ENCODE measurements around the gene RPS6KA2.

The RPS6KA2 gene

DNA sequence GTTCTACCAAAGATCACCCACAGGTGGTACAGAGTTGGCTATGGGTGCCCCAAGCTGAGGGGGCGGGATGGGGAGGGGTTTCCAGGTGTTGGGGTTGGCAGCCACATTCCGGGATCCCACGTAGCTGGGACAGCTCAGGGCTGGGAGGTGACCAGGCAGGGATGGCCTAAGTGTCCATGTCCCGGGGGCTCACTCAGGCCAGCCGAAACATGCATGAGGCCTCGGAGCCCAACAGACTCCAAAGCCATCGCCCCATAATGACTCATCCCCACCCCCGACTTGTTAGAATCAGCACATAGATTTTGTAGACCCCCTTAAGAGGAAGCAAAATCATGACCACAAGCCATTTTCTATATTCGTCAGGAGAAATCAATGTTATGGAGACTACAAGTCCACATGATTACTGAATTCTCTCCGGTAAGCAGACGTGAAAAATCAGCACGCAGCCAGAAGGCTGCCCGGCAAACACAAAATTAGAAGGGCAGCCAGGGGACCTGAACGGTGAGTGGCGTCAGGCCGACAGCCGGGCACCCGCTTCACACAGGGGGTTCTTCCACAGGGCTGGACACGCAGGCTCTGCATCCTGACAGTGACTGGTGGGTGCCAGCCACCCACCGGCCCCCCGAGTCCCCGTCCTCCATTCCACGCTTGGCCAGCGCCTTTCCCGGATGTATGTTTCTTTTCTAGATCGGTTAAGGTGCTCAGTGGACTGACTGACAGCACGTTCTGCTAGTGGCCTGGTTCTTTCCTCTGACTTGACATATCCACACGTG is 121.7 kb downstream of the RPS6KA2 start:
- H3K9me3 ChIP-seq (ENCODE audit: control insufficient read depth in 5 of 5, low read length in 5 of 5): no peaks in the 10 kb centered on the region
- H3K27me3 ChIP-seq (ENCODE audit: control insufficient read depth in 5 of 5, insufficient read depth in 4 of 5, low read length in 5 of 5): no peaks in the 10 kb centered on the region
- H3K4me1 ChIP-seq (ENCODE audit: control insufficient read depth in 5 of 5, insufficient read depth in 5 of 5, low read length in 5 of 5): no peaks in the 10 kb centered on the region
- peaks cover 0 to 84% (median 67%) of the 10 kb centered on the region in 5 donors for H3K36me3 ChIP-seq (ENCODE audit: control insufficient read depth in 5 of 5, insufficient read depth in 5 of 5, low read length in 5 of 5)
- no peak overlapping the region for H3K4me3 ChIP-seq (ENCODE audit: low read depth in 1 of 5, low read length in 5 of 5)
- no peak overlapping the region for H3K27ac ChIP-seq (ENCODE audit: low read depth, low read length)
- no peak overlapping the region for H3K9ac ChIP-seq (ENCODE audit: low read length in 5 of 5)

DNA sequence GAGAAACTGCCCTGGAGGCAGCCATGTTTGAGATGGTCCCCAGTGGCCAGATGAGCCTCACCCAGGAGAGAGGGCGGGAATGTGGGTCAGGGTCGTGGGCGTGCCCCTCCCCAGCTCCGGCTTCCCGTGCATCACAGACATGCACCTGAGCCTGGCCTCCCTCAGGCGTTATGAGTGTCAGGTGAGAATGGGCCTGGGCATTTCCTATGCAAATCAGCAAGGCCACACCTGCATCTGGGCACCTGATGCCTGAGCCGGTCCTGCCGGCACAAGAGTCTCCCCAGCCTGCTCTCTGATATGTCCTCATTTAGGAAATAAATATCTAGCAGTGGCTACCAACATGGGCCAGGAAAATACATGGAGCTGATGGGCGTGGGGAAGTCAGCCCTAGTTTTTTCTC is 123.0 kb downstream of the RPS6KA2 start:
- Histone ChIP-seq H3K4me3 (ENCODE audit: low read depth in 1 of 5, low read length in 5 of 5) (no peak overlapping the region), H3K4me1 (ENCODE audit: control insufficient read depth in 5 of 5, insufficient read depth in 5 of 5, low read length in 5 of 5) (no peaks in the 10 kb centered on the region), H3K27ac (ENCODE audit: low read depth, low read length) (no peak overlapping the region), H3K9ac (ENCODE audit: low read length in 5 of 5) (no peak overlapping the region), H3K9me3 (ENCODE audit: control insufficient read depth in 5 of 5, low read length in 5 of 5) (no peaks in the 10 kb centered on the region), H3K27me3 (ENCODE audit: control insufficient read depth in 5 of 5, insufficient read depth in 4 of 5, low read length in 5 of 5) (no peaks in the 10 kb centered on the region), H3K36me3 (ENCODE audit: control insufficient read depth in 5 of 5, insufficient read depth in 5 of 5, low read length in 5 of 5) (peaks cover 0 to 87% (median 64%) of the 10 kb centered on the region in 5 donors)

DNA sequence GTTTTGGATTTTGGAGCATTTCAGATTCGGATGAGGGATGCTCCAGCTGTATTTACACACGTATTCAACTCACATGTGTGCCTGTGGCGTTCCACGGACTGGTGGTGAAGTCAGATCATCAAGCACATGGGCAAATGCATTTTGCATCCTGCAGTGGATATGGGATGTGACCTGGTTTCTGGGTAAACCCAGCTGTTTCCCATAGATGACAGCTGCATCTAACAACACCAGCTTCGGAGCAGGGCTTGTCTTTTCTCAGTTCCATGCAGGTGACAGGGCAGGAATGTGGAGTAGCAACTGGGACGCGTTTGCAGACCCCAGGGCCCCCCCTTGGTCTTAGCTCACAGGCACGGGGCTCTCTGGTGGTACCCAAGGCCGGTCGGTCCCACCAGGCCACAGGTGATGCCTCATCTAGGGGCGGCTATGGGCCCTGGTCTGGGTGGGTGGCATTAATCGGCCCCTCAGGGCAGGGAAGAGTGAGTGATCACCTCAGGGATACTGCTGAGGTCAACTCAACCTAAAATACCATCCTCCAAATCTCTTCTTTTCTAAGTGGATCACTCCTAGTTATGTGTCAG is 123.8 kb downstream of the RPS6KA2 start:
- Histone ChIP-seq H3K27ac (ENCODE audit: low read depth, low read length) (no peak overlapping the region), H3K4me3 (ENCODE audit: low read depth in 1 of 5, low read length in 5 of 5) (no peak overlapping the region), H3K9me3 (ENCODE audit: control insufficient read depth in 5 of 5, low read length in 5 of 5) (no peaks in the 10 kb centered on the region), H3K36me3 (ENCODE audit: control insufficient read depth in 5 of 5, insufficient read depth in 5 of 5, low read length in 5 of 5) (peaks cover 0 to 87% (median 63%) of the 10 kb centered on the region in 5 donors), H3K9ac (ENCODE audit: low read length in 5 of 5) (no peak overlapping the region), H3K27me3 (ENCODE audit: control insufficient read depth in 5 of 5, insufficient read depth in 4 of 5, low read length in 5 of 5) (no peaks in the 10 kb centered on the region), H3K4me1 (ENCODE audit: control insufficient read depth in 5 of 5, insufficient read depth in 5 of 5, low read length in 5 of 5) (no peaks in the 10 kb centered on the region)

DNA sequence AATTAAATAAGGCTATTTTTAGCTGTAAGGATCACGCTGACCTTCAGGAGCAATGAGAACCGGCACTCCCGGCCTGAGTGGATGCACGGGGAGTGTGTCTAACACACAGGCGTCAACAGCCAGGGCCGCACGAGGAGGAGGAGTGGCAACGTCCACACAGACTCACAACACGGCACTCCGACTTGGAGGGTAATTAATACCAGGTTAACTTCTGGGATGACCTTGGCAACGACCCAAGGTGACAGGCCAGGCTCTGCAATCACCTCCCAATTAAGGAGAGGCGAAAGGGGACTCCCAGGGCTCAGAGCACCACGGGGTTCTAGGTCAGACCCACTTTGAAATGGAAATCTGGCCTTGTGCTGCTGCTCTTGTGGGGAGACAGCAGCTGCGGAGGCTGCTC is 124.6 kb downstream of the RPS6KA2 start:
- Histone ChIP-seq H3K9ac (ENCODE audit: low read length in 5 of 5) (no peak overlapping the region), H3K9me3 (ENCODE audit: control insufficient read depth in 5 of 5, low read length in 5 of 5) (no peaks in the 10 kb centered on the region), H3K27ac (ENCODE audit: low read depth, low read length) (no peak overlapping the region), H3K27me3 (ENCODE audit: control insufficient read depth in 5 of 5, insufficient read depth in 4 of 5, low read length in 5 of 5) (no peaks in the 10 kb centered on the region), H3K4me3 (ENCODE audit: low read depth in 1 of 5, low read length in 5 of 5) (no peak overlapping the region), H3K36me3 (ENCODE audit: control insufficient read depth in 5 of 5, insufficient read depth in 5 of 5, low read length in 5 of 5) (peaks cover 0 to 83% (median 62%) of the 10 kb centered on the region in 5 donors), H3K4me1 (ENCODE audit: control insufficient read depth in 5 of 5, insufficient read depth in 5 of 5, low read length in 5 of 5) (no peaks in the 10 kb centered on the region)

DNA sequence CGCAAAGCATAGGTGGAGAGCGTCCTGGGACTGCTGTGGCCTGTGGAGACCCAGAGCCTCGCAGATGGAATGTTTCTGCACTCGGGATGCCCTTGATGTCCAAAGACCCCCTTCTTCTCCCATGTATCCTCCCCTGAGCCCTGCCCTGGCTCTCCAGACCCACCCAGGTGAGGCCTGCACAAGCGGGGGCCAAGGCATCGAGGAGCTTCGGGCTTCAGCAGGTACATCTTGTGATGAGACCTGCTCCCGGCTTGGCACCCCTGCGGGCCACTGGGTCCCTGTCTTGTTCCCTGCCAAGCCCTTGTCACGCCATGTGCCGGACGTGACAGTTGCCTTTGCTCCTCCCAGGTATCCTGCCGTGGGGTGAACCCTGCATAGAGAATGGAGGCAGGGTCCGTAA is 125.8 kb downstream of the RPS6KA2 start:
- Histone ChIP-seq H3K4me3 (ENCODE audit: low read depth in 1 of 5, low read length in 5 of 5) (no peak overlapping the region), H3K4me1 (ENCODE audit: control insufficient read depth in 5 of 5, insufficient read depth in 5 of 5, low read length in 5 of 5) (no peaks in the 10 kb centered on the region), H3K36me3 (ENCODE audit: control insufficient read depth in 5 of 5, insufficient read depth in 5 of 5, low read length in 5 of 5) (peaks cover 0 to 80% (median 52%) of the 10 kb centered on the region in 5 donors), H3K27ac (ENCODE audit: low read depth, low read length) (no peak overlapping the region), H3K9ac (ENCODE audit: low read length in 5 of 5) (no peak overlapping the region), H3K9me3 (ENCODE audit: control insufficient read depth in 5 of 5, low read length in 5 of 5) (no peaks in the 10 kb centered on the region), H3K27me3 (ENCODE audit: control insufficient read depth in 5 of 5, insufficient read depth in 4 of 5, low read length in 5 of 5) (no peaks in the 10 kb centered on the region)

DNA sequence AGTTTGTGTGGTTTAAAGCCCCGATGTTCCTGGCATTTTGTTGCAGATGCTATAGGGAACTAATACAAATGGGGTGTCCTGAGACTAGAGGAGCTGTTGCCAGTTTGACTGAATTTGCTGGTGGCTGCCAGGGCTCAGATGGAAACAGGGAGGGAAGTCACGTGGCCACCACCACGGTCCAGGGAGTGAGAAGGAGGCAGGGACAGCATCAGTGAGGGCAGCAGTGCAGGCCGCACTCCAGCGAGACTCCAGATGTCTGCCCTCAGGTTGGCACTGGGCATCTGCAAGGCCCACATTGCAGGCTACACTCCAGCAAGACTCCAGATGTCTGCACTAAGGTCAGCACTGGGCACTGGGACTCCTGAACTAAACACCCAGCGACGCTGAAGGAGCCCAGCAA is 126.8 kb downstream of the RPS6KA2 start:
- no peak overlapping the region for H3K4me3 ChIP-seq (ENCODE audit: low read depth in 1 of 5, low read length in 5 of 5)
- no peak overlapping the region for H3K9ac ChIP-seq (ENCODE audit: low read length in 5 of 5)
- H3K9me3 ChIP-seq (ENCODE audit: control insufficient read depth in 5 of 5, low read length in 5 of 5): no peaks in the 10 kb centered on the region
- no peaks in the 10 kb centered on the region for H3K4me1 ChIP-seq (ENCODE audit: control insufficient read depth in 5 of 5, insufficient read depth in 5 of 5, low read length in 5 of 5)
- peaks cover 0 to 79% (median 56%) of the 10 kb centered on the region in 5 donors for H3K36me3 ChIP-seq (ENCODE audit: control insufficient read depth in 5 of 5, insufficient read depth in 5 of 5, low read length in 5 of 5)
- H3K27me3 ChIP-seq (ENCODE audit: control insufficient read depth in 5 of 5, insufficient read depth in 4 of 5, low read length in 5 of 5): no peaks in the 10 kb centered on the region
- H3K27ac ChIP-seq (ENCODE audit: low read depth, low read length): no peak overlapping the region

DNA sequence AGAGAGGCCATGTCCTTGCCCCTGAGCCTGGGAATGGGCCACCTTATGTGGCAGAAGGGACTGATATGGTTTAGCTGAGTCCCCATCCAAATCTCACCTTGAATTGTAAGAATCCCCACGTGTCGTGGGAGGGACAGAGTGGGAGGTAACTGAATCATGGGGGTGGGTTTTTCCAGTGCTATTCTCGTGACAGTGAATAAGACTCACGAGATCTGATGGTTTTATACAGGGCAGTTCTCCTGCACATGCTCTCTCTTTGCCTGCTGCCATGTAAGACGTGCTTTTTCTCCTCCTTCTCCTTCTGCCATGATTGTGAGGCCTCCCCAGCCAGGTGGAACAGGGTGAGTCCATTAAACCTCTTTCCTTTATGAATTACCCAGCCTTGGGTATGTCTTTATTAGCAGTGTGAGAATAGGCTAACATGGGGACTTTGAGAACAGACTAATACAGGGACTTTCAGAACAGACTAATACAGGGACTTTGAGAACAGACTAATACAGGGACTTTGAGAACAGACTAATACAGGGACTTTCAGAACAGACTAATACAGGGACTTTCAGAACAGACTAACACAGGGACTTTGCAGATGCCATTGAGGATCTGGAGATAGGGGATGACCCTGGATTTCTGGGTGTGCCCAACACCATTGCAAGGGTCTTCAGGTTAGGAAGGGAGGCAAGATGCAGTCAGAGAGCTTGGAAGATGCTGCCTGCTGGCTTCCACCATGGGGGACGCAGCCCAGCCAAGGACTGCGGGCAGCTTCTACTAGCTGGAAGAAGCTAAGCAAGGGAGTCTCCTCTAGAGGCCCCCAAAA is 127.5 kb downstream of the RPS6KA2 start:
- H3K4me3 ChIP-seq (ENCODE audit: low read depth in 1 of 5, low read length in 5 of 5): no peak overlapping the region
- peaks cover 0 to 81% (median 57%) of the 10 kb centered on the region in 5 donors for H3K36me3 ChIP-seq (ENCODE audit: control insufficient read depth in 5 of 5, insufficient read depth in 5 of 5, low read length in 5 of 5)
- no peaks in the 10 kb centered on the region for H3K9me3 ChIP-seq (ENCODE audit: control insufficient read depth in 5 of 5, low read length in 5 of 5)
- H3K27ac ChIP-seq (ENCODE audit: low read depth, low read length): no peak overlapping the region
- H3K27me3 ChIP-seq (ENCODE audit: control insufficient read depth in 5 of 5, insufficient read depth in 4 of 5, low read length in 5 of 5): no peaks in the 10 kb centered on the region
- H3K4me1 ChIP-seq (ENCODE audit: control insufficient read depth in 5 of 5, insufficient read depth in 5 of 5, low read length in 5 of 5): no peaks in the 10 kb centered on the region
- no peak overlapping the region for H3K9ac ChIP-seq (ENCODE audit: low read length in 5 of 5)

DNA sequence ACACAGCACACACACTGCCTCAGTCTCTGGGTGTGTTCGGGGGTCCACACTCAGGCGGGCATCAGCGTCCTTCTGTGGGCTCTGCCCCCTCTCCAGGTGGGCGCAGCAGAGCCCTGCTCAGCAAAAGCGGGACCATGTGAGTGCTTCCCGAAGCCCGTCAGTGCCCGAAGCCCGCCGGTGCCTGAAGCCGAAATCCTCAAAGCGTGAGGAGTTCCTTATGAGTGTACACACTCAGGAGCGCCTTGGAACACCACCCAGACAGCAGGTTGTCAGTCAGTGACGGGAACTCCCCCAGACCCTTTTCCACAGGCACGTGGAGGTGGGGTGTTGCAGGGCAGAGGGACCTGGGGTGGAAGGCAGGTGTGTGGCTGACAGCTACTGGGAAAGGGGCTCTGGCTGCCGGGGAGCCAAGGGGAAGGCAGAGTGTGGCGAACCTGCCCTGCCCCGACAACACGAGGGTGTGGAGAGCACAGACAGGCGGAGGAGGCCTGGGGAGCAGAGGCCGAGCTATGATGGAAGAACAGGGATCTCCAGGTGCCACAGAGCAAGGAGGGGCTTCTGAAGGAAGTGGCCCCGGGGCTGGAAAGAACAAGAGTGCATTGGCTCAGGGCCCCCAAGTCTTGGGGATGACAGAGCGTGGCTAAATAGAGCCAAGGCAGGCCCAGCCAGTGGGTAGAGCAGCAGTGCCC is 128.2 kb downstream of the RPS6KA2 start:
- Histone ChIP-seq H3K36me3 (ENCODE audit: control insufficient read depth in 5 of 5, insufficient read depth in 5 of 5, low read length in 5 of 5) (peaks cover 0 to 81% (median 52%) of the 10 kb centered on the region in 5 donors), H3K27ac (ENCODE audit: low read depth, low read length) (no peak overlapping the region)

DNA sequence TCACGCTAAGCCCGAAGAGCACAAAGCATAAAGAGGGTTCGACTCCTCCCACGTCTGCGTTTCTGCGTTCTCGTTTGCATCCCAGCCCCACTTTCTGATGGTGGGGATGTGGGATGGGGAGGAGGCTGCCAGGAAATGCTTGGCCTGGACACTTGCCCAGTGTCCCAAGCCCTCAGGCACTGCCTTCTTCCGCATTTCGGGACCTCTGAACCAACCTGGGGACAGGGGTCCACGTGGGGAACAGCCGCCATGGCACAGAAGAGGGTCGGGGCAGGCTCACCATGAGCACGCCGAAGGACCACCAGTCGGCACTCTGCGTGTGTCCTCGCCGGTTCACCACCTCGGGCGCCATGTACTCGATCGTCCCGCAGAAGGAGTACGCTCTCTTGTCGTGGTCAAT is 128.8 kb downstream of the RPS6KA2 start:
- peaks cover 0 to 81% (median 53%) of the 10 kb centered on the region in 5 donors for H3K36me3 ChIP-seq (ENCODE audit: control insufficient read depth in 5 of 5, insufficient read depth in 5 of 5, low read length in 5 of 5)
- H3K4me3 ChIP-seq (ENCODE audit: low read depth in 1 of 5, low read length in 5 of 5): no peak overlapping the region
- no peaks in the 10 kb centered on the region for H3K9me3 ChIP-seq (ENCODE audit: control insufficient read depth in 5 of 5, low read length in 5 of 5)
- no peaks in the 10 kb centered on the region for H3K4me1 ChIP-seq (ENCODE audit: control insufficient read depth in 5 of 5, insufficient read depth in 5 of 5, low read length in 5 of 5)
- H3K27ac ChIP-seq (ENCODE audit: low read depth, low read length): no peak overlapping the region
- H3K27me3 ChIP-seq (ENCODE audit: control insufficient read depth in 5 of 5, insufficient read depth in 4 of 5, low read length in 5 of 5): no peaks in the 10 kb centered on the region
- no peak overlapping the region for H3K9ac ChIP-seq (ENCODE audit: low read length in 5 of 5)

More for the DNA sequence above, 128.2 kb downstream of the RPS6KA2 start:
- no peaks in the 10 kb centered on the region for H3K4me1 ChIP-seq (ENCODE audit: control insufficient read depth in 5 of 5, insufficient read depth in 5 of 5, low read length in 5 of 5)
- no peak overlapping the region for H3K9ac ChIP-seq (ENCODE audit: low read length in 5 of 5)
- H3K9me3 ChIP-seq (ENCODE audit: control insufficient read depth in 5 of 5, low read length in 5 of 5): no peaks in the 10 kb centered on the region
- H3K4me3 ChIP-seq (ENCODE audit: low read depth in 1 of 5, low read length in 5 of 5): no peak overlapping the region
- no peaks in the 10 kb centered on the region for H3K27me3 ChIP-seq (ENCODE audit: control insufficient read depth in 5 of 5, insufficient read depth in 4 of 5, low read length in 5 of 5)
